Nephron progenitor cell (in vitro differentiated cells): Measurements from ENCODE around the gene NRP2.

Source experiments
- DNase-seq: peaks from one replicate; pipeline ENCODE4 v3.0.0; 2021
- H3K27ac Mint-ChIP-seq: 2 replicates; pipeline ENCODE4 v1.8.0; 2021; ENCODE audit warnings: mild to moderate bottlenecking, moderate library complexity, mixed read lengths
- H3K27me3 Mint-ChIP-seq: 2 replicates; pipeline ENCODE4 v1.8.0; 2021; ENCODE audit warnings: mild to moderate bottlenecking, low read depth, mixed read lengths; ENCODE audit not compliant: poor library complexity
- H3K36me3 Mint-ChIP-seq: 2 replicates; pipeline ENCODE4 v1.8.0; 2021; ENCODE audit warnings: low read depth, mixed read lengths
- H3K4me1 Mint-ChIP-seq: 2 replicates; pipeline ENCODE4 v1.8.0; 2021; ENCODE audit warnings: mixed read lengths
- H3K4me3 Mint-ChIP-seq: 2 replicates; pipeline ENCODE4 v1.8.0; 2021; ENCODE audit warnings: mild to moderate bottlenecking, moderate library complexity, mixed read lengths
- H3K9me3 Mint-ChIP-seq: 2 replicates; pipeline ENCODE4 v1.8.0; 2021; ENCODE audit warnings: mild to moderate bottlenecking, moderate library complexity, mixed read lengths
- CTCF ChIP-seq: fragments of 200-600 bp; sonication (generic); IDR thresholded peaks from 2 replicates; pipeline ENCODE4 v1.5.0; 2021; ENCODE audit warnings: antibody characterized with exemption

Gene NRP2

GRCh38 chr2:205709319-205709718 lies 27.0 kb downstream of the NRP2 start:
- Mint-ChIP-seq H3K4me3 (no peak overlapping the region), H3K36me3 (peaks cover 36% of the 10 kb centered on the region), H3K4me1 (peaks cover 62% of the 10 kb centered on the region), H3K27ac (no peak overlapping the region), H3K9me3 (no peaks in the 10 kb centered on the region), H3K27me3 (no peaks in the 10 kb centered on the region)
- no peak for TF ChIP-seq CTCF
- DNase-seq = no peak

GRCh38 chr2:205712508-205712907 lies 30.2 kb downstream of the NRP2 start:
- no peak overlapping the region for H3K4me3 Mint-ChIP-seq
- H3K27me3 Mint-ChIP-seq = peaks cover 2% of the 10 kb centered on the region
- H3K36me3 Mint-ChIP-seq = peaks cover 62% of the 10 kb centered on the region
- H3K9me3 Mint-ChIP-seq = no peaks in the 10 kb centered on the region
- H3K4me1 Mint-ChIP-seq = peaks cover 54% of the 10 kb centered on the region
- H3K27ac Mint-ChIP-seq = peak overlapping the region; percentile 8
- TF ChIP-seq CTCF = no peak
- no peak for DNase-seq

GRCh38 chr2:205713086-205713485 lies 30.8 kb downstream of the NRP2 start:
- H3K27me3 Mint-ChIP-seq = peaks cover 2% of the 10 kb centered on the region
- DNase-seq = no peak
- H3K9me3 Mint-ChIP-seq = no peaks in the 10 kb centered on the region
- peaks cover 68% of the 10 kb centered on the region for H3K36me3 Mint-ChIP-seq
- H3K4me1 Mint-ChIP-seq = peaks cover 54% of the 10 kb centered on the region
- no peak for TF ChIP-seq CTCF
- no peak overlapping the region for H3K4me3 Mint-ChIP-seq
- no peak overlapping the region for H3K27ac Mint-ChIP-seq

- H3K4me1 Mint-ChIP-seq = peaks cover 57% of the 10 kb centered on the region
- H3K4me3 Mint-ChIP-seq = peak overlapping the region; percentile 7
- peaks cover 2% of the 10 kb centered on the region for H3K27me3 Mint-ChIP-seq
- H3K27ac Mint-ChIP-seq = peak overlapping the region; percentile 91
- H3K9me3 Mint-ChIP-seq = no peaks in the 10 kb centered on the region
- TF ChIP-seq CTCF = no peak
- DNase-seq = no peak
- peaks cover 71% of the 10 kb centered on the region for H3K36me3 Mint-ChIP-seq
Observed at GRCh38 chr2:205714058-205714776, 31.9 kb downstream of the NRP2 start.

GRCh38 chr2:205714789-205715720 lies 32.8 kb downstream of the NRP2 start:
- H3K36me3 Mint-ChIP-seq = peaks cover 63% of the 10 kb centered on the region
- peaks cover 2% of the 10 kb centered on the region for H3K27me3 Mint-ChIP-seq
- no peaks in the 10 kb centered on the region for H3K9me3 Mint-ChIP-seq
- peak overlapping the region; percentile 78 for H3K27ac Mint-ChIP-seq
- peaks cover 66% of the 10 kb centered on the region for H3K4me1 Mint-ChIP-seq
- peak overlapping the region; percentile 7 for H3K4me3 Mint-ChIP-seq
- no peak for TF ChIP-seq CTCF
- no peak for DNase-seq
